Medulla oblongata (tissue), 1 donor: ENCODE results near the gene C1orf105.
A peak's percentile ranks its signal among the peaks of the same experiment; 100 is the strongest.
"Not testable (repeated sequence)": the region's sequence is repeated elsewhere in the genome, so short reads cannot be mapped to it uniquely, and the experiment has no call there.

Source experiments
- DNase-seq: peaks from one replicate; pipeline ENCODE4 v3.0.0-alpha.2; 2015; ENCODE audit errors: extremely low spot score

Gene C1orf105, protein sequence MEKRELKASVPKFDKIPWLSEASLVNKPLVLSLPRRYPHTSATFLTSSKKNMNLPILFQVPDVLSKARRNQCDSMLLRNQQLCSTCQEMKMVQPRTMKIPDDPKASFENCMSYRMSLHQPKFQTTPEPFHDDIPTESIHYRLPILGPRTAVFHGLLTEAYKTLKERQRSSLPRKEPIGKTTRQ

DNA sequence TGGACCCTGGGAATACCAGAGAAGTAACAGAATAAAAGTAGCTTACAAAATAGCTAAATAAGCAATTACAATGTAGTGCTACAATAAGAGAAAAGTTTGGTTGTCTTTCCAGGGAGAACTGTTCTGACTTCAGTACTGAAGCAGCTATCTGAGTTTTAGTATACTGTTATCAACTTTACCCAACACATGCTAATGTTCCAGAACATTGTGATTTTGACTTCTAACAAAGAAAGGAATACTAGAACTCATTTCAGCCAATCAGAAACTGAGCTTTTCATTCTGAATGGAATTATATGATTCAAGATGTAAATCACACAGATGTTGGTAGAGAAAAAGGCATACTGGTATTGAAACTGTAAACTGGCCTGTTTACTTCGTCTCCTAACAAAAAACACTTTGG is at the start of gene C1orf105:
Gene C1orf105, plus strand, starts transcription at position 301 of the 400 bp plus-strand sequence. CDS start 201 bp downstream, outside the sequence.
- no peak for DNase-seq

DNA sequence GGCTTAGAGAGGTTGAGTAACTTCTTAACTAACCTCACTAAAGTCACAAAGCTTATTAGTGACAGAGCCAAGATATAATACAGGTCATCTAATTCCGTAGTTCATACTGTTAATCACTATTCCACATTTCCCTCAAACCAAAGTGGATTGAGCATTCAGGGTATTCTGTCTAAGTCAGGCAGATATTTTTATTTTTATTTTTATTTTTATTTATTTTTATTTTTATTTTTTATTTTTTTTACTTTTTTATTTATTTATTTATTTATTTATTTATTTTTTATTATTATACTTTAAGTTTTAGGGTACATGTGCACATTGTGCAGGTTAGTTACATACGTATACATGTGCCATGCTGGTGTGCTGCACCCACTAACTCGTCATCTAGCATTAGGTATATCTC is 48.8 kb upstream of the C1orf105 start:
- DNase-seq = not testable (repeated sequence)

DNA sequence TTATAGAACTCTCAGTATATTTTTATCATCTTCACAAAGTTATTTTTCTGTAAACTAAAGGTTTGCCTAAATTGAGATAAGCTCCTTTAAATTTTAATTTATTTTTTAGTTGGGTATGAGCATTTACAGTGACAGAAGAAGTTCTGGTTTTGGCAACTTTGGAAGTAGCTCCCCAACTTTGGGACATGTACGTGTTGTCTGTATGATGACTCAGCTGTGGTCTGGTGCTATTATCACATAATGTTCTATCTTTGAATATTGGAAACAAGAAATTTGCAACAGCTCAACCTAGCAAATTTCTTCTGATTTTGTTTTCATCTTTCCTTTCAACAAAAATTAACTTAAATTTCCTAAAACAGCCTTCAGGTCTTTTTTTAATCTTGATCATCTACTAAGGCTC is 46.6 kb upstream of the C1orf105 start:
- no peak for DNase-seq

DNA sequence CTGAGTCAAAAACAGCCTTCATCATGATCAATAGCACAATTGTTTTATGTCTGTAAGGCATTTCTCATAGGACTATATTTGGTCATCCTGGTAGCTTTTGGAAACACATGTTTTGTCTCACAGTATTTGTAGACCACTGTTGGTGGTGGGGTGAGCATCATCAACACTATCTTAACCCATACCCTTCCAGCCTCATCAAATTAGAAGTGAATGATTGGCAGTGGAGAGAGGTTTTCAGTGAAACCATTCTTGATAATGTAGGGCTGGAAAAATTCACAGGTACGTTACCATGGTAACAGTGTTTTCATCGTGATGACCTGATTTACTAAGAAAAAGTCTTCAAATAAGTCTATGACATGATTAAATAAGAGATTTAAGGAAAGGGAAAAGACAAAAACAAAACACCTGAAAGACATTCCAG is 45.3 kb upstream of the C1orf105 start:
- no peak for DNase-seq

DNA sequence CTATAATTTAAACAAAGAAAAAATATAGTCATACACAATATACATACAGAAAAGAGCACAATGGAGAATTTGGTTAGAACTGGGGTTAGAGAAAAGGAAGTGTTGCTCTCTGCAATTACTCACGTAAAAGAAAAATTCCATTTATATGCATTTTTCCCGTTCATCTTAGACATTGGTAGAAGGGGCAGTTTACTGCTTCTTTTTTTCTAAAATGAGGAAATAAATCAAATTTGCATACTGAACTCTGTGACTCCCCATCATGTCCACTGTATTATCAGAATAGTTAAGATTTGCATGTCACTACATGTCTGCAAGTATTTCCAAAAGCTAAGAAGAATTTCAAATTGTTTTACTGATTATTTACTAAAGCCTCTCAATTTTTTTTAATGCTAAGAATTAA is 44.1 kb upstream of the C1orf105 start:
- no peak for DNase-seq

DNA sequence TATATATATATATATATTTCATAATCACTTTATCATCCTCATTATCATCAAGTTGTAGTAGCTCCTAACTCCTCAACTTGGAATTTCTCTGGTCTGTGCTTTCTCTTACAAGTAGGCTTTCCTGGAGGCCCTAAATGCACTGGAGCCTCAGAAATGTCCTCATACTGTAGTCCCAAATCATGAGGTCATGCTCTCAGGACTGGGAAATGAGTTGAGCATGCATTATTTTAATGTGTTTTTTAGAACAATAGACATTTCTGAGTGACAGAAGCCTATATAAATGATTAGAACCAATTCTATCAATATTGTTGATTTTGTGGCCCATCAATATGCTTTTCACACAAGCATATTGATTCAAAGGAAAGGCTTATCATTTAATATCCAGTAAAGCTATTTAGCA is 42.9 kb upstream of the C1orf105 start:
- DNase-seq = no peak

DNA sequence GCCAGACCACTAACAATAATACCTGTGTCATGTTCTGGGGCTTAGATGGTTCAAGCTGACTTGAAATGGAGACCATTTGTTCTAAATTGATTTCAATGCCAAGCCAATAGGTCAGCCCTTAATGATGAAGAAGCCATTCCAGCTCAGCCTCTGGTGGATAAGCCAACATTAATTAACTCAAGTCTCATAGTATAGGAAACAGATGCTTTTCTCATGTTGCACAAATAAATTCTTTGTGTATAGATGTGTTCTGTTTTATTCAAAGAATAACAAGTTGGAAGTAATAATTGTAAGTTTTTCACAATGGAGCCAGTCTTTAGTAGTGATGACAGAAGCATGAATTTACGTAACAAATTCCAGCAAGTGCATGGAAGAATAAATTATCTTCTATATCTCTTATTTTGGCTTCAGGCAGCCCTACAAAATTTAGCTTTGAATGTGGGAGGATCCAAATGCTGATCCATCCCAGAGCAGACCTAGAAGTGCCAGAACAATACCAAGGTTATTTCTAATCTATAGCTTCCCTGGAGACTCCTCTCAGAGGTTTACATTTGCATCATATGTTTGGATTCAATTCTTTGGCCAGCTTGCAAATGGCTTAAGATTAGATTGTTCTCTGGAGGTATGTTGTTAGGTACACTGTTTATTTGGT is 42.2 kb upstream of the C1orf105 start:
- no peak for DNase-seq

DNA sequence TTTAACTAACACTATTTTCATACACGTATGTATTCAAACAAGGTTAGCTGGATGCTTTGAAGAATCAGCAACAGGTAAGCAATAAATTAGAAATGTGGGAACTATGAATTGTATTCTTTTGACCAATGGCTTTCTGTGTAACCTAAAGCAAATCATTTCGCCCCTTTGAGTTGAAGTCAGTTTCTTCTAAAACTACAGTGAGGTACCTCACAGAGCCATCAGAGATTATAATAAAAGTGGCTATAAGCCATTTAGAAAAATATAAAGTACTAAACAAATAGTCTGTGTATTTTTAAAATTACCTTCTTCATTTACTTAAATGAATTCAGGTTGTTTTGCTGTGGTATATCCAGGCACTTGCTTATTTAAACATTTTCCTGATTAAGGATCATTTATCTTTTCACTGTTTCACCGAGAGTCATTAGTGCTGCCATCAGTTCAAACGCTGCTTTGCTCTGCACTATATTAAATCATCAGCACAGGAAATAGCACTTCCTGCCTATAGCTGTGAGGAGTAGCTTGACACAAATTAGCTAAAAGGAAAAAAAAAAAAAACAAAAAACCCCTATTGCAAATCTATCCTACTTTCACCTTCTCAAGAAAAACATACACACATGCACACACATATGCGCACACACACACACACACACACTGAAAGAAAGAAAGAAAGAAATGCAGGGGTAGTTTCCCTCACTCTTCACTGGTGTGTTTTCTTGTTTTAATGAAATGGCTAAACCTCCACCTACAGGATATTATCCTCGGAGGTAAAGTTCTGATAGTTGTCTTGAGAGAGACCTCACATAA is 39.8 kb upstream of the C1orf105 start:
- DNase-seq = no peak

DNA sequence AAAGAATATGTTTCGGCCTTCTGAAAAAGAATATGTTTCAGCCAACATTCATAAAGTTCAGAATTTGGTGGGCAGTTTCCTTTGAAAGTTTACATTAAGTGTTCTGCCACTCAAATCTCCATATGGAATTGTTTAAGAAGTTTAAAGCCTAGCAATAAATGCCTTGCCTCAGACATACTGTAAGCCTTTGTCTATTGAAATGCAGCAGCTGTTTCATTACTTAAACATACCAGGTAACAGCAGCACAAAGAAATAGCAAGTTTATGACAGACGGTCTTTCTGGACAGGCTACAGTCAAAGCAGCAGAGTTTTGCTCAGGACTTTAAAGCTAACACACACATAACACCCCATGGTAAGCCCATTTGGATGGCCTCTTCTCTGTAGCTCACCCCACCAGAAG is 38.5 kb upstream of the C1orf105 start:
- no peak for DNase-seq

DNA sequence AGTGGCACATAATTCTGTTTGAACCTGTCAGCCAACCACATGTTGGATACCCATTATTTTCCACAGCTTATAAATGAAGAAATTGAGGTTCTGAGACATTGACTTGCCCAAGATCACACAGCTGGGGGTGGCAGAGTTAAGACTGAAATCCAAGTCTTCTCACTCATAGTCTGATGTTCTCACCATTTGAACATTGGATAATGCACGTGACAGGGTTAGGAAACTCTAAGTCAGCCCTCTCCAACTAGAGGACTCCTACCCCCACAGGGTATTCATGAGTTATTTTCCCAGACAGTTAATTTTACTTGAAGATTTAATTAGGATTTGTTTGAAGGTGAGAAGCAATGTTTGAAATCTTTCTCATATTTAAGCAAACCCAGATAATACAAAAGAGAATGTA is 38.1 kb upstream of the C1orf105 start:
- no peak for DNase-seq

DNA sequence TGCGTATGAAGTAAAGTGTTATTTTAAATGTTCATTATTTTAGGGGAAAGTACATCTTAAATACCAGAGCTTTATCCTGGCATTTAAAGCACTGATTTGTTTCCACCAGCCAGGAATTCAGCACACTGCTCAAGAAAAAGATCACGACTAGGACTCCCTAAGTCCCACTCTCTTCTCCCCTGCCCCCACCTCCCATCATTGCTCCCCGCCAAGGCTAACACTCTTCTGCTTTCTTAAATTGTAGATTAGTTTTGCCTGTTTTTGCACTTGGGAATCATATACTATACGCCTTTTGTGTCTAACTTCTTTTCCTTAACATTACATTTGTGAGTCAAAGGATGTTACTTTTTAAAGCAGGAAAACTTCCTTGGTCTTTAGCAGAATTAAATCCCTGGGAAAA is 37.5 kb upstream of the C1orf105 start:
- no peak for DNase-seq

DNA sequence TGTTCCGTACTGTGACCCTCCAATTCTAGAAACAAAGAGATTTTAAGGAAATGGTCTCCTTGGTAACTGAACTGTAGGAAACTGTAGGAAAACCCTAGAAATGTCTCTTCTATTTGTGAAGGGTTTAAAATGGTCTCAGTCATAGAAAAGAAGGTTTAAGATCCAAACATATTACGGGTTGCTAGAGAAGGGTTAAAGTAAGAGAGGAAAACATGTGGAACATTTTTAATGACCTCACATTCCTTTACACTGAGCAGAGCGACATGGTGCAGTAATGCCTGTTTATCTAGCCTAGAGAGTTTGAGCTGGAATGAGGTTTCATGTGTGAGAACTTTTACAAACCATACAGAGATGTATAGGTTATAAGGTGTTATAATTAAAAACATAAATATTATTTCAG is 36.9 kb upstream of the C1orf105 start:
- DNase-seq = no peak

DNA sequence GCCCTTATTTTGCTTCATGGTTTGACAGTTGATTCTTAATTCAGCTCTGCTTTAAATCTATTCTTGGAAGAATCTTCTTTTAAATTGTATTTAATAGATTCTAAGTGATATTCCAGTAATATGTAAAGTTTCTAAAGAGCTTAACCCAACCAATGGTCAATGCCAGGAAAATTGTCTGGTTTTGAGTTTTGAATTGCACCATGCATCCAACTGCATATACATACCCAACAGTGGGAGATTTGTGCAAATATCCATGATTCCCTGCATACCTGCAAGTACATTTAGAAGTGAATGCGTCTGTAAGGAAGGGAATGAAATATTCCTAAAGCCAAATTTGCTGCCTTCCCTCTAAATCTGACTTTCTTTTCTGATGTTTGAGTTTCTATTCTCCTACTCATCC is 35.8 kb upstream of the C1orf105 start:
- no peak for DNase-seq

DNA sequence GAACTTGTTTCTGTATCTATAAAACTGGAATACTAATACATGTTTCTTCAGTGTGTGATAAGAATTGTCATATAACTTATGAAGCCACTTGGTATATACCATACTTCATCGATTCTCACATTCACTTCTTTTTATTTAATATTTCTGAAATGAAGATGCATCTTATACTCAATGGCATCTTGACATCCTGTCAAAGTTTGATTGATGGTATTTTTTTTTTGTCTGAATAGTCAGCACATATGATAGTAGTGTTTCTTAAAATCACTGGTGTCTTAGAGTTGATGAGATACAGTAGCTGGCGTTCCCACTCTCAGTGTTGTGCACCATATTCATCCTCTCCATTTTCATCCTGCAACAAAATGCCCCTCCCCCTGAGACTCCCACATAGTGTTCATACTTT is 34.4 kb upstream of the C1orf105 start:
- DNase-seq = no peak

DNA sequence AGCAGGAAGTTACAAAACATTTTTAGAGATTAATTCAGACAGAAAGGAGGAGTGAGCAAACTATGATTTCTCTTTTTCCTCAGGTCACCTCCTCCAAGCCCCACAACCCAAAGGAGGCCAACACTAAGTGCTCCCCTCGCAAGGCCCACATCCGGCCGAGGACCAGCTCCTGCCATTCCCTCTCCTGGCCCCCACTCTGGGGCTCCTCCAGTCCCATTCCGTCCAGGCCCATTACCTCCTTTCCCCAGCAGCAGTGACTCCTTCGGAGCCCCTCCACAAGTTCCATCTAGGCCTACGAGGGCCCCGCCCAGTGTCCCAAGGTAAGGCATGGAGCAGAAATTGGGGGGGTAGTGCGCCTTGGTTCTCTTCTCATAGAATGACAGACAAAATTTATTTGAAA is 32.0 kb upstream of the C1orf105 start:
- DNase-seq = no peak

DNA sequence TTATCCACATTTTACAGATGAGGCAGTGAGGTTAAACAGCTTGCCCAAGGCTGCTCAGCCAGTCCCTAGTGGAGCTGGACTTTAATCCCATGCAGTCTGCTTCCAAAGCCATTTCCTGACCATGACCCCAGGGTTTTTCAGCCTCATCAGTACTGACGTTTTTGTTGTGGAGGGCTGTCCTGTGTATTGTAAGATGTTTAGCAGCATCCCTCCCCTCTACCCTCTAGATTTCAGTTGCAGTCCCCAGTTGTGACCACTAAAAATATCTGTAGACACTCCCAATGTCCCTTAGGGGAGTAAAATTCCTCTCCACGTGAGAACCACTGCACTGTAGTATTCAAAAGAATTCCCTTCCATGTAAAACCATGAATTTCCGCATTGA is 30.2 kb upstream of the C1orf105 start:
- no peak for DNase-seq

DNA sequence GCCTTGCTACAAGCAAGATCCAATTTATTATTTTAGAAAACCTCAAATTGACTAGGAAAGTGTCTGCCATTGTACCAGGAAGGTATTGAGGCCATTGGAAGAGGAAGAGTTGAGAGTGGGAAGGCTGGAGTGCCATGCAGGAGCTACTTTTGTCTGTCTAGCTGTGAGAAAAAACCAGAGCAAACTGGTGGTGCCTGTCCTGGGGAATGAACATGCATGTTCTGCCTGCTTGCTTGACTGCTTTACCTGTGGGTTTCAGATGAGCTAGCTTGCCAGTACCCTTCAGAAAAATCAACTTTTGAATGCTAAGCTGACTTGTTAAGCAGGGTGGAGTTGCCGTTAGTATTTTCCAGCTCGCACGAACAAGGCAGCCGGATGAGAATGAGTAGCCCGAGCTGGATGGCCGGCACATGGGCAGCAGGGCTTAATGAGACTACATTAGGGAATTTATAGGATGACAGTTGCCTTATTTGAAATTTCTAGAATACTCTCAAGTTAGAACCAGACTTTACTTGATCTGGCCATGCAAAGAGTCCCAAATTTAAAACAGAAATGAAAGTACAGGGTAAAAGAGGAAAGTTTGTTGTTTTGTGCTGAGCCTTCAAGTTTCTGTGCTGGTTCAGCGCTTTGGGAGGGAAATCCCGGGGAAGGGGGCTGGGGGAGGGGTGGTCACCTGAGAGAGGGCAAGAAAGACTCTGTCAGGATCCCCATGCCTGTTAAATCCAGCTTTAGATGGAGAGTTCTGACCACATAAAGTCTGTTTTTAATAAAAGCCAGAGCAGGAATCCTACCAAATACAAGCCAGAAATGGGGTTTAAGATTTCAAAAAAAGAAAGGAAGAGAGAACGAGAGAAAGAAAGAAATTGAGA is 29.6 kb upstream of the C1orf105 start:
- peak; percentile 70 for DNase-seq

DNA sequence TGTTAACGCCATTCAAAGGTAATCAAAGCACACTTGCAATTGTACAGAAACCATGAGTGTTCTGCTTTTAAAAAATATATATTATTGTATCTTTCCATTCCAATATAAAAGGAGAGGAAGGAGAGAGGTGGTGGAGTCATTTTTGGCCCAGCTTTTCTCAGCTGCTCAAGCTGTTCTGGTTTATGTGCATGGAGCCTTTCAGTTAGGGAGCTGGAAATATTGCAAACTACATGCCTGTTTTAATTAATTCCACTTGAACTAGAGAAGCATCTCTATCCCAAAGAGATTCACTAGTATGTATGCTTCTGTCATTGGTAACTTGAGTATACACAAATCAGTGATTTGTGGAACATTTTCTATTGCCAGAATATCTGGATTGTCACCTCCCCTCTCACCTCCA is 28.5 kb upstream of the C1orf105 start:
- no peak for DNase-seq

DNA sequence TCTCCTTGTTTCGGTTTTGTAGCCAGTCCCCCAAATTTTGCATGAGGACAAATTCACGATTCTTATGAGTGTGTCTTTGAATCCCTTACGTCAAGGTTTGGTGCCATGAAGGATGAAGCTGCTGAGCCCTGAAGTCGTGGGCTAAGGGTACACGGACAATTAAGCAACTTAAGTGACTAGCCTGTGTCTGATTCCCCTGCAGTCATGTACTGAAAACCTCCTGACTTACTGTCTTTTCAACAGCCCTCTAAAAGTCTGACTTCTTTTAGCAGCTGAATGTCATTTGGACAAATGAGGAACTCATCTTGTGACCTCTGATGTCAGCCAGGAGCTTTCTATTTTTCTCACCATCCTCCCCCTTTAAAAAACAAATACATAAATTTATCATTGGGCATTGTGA is 27.1 kb upstream of the C1orf105 start:
- DNase-seq = peak; percentile 87

DNA sequence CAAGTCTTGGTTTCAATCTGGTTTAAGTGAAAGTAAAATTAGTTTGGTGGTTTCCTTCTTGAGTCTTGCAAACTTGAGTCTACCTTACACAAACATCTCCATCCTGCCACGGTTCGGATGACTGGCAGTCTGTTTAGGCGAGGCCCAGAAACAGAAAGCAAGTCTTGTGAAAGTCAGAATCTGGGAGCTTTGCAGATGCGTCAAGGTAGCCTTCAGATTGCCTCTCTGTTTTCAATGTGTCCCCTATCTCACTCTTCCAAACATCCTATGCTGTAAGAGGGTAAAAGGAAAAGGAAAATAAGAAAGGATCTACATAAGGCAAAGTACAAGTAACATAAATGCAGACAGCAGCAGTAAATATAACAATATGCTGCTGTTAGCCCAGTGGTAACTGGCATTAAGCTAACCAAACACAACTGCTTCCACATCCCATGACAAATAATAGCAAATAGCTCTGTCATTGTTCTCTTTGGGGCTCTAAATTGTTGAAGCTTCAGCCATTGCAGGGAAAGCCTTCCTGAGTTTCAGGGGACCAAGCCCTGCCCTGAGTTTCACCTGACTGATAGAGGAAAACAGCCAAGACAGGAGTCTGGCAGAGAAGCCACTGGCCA is 26.2 kb upstream of the C1orf105 start:
- DNase-seq = peak; percentile 77

DNA sequence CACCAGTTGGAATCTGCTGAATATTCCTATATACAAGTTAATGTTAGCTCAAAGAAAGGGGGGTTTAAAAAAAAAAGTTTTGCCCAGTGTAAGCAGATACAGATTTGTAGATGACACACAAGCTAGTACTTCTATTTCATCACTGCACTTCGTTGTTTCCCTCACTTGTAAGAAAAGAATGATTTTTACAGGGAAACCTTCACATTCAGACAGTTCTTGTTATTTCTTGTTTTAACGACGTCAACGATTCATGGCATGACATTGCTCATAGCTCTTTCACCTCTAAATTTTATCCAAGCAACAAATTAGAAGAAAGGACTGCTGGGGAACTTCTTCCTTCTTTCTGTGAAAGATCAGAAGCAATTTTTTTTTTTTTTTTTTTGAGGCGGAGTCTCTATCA is 25.7 kb upstream of the C1orf105 start:
- DNase-seq = no peak

DNA sequence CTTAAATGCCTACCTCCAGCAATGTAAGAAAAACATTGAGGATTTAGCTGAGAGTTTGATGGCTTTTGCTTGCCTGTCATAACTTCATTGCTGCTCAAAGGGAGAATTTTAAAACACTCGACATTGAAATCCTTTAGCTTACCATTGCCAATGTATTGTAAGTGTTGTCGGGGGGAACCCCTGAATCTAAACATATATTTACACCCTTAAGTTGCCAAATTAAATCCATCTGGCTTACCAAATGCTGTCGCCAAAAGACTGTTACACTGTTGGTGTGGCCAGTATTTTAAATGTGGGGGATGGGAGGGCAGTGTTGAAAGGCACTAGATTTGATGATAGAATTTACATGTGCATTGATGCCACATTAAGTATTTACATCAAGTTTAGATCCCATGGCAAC is 24.9 kb upstream of the C1orf105 start:
- DNase-seq = no peak
